OCI-LY7 (cell line): ENCODE data around the gene CAMKV. TPM values are rescaled to one million over a fixed set of nuclear protein-coding genes. Genes with fewer than 3 reads are reported as not detected.

Experiments
- BruUV-seq: library from RNA; stranded (reverse); fragments of 400-500 nt; replicated peaks from 2 replicates; lab custom pipeline; 2021; lab: Mats Ljungman, UMichigan
- CTCF ChIA-PET: fragments of 300-600 bp; sonication (Branson Sonifier 250); formaldehyde crosslinking; loops from one replicate; lab custom pipeline; 2022; ENCODE audit warnings: antibody characterized with exemption; ENCODE audit not compliant: unreplicated experiment; lab: Charles Lee
- POLR2A ChIA-PET: fragments of 300-600 bp; sonication (Branson Sonifier 250); formaldehyde crosslinking; loops from one replicate; lab custom pipeline; 2022; ENCODE audit warnings: antibody characterized with exemption; lab: Charles Lee
- DNase-seq: peaks from one replicate; pipeline ENCODE4 v3.0.0-alpha.2; 2015; ENCODE audit warnings: low spot score
- H2AFZ ChIP-seq: fragments of 200-600 bp; sonication (generic), shearing (Covaris generic); 2 replicates; pipeline ENCODE4 v1.6.1; 2014; ENCODE audit warnings: mild to moderate bottlenecking, antibody characterized with exemption, low read length, moderate library complexity
- H3K27ac ChIP-seq: fragments of 200-600 bp; sonication (generic); 2 replicates; pipeline ENCODE4 v1.5.1; 2014; ENCODE audit warnings: mixed run types, low read depth, mild to moderate bottlenecking, moderate library complexity, low read length, inconsistent platforms; ENCODE audit not compliant: poor library complexity, severe bottlenecking
- H3K36me3 ChIP-seq: fragments of 200-600 bp; sonication (generic); 2 replicates; pipeline ENCODE4 v1.6.1; 2014; ENCODE audit warnings: mild to moderate bottlenecking, antibody characterized with exemption, low read length, moderate library complexity, mixed read lengths; ENCODE audit not compliant: insufficient read depth
- H3K4me1 ChIP-seq: fragments of 200-600 bp; sonication (generic); 2 replicates; pipeline ENCODE4 v1.5.1; 2014; ENCODE audit warnings: mild to moderate bottlenecking, low read length; ENCODE audit not compliant: insufficient read depth, poor library complexity, severe bottlenecking
- H3K4me2 ChIP-seq: fragments of 200-600 bp; sonication (generic); 2 replicates; pipeline ENCODE4 v1.6.1; 2014; ENCODE audit warnings: mild to moderate bottlenecking, low read length
- H3K4me3 ChIP-seq: fragments of 200-600 bp; sonication (generic); 2 replicates; pipeline ENCODE4 v1.5.1; 2014; ENCODE audit warnings: mild to moderate bottlenecking, low read depth, low read length; ENCODE audit not compliant: poor library complexity, severe bottlenecking
- H3K79me2 ChIP-seq: fragments of 200-600 bp; sonication (generic); 2 replicates; pipeline ENCODE4 v1.6.1; 2016; ENCODE audit warnings: low read depth, mild to moderate bottlenecking, low read length, moderate library complexity, mixed read lengths; ENCODE audit not compliant: insufficient read depth
- H3K9me2 ChIP-seq: fragments of 200-600 bp; sonication (generic); 2 replicates; pipeline ENCODE4 v1.6.1; 2016; ENCODE audit warnings: mild to moderate bottlenecking, low read length, mixed read lengths; ENCODE audit not compliant: insufficient read depth
- H3K9me3 ChIP-seq: fragments of 200-600 bp; sonication (generic); 2 replicates; pipeline ENCODE4 v1.6.1; 2014; ENCODE audit warnings: mild to moderate bottlenecking, mixed run types, low read length, mixed read lengths
- H4K20me1 ChIP-seq: fragments of 200-600 bp; sonication (generic); 2 replicates; pipeline ENCODE4 v1.6.1; 2014; ENCODE audit warnings: mild to moderate bottlenecking, antibody characterized with exemption, low read length, moderate library complexity, mixed read lengths; ENCODE audit not compliant: insufficient read depth
- EZH2phosphoT487 ChIP-seq: fragments of 200-600 bp; sonication (generic); IDR thresholded peaks from 2 replicates; pipeline ENCODE4 v1.6.1; 2018; ENCODE audit warnings: low read depth, borderline replicate concordance, mild to moderate bottlenecking, mixed run types, antibody characterized with exemption, low read length, moderate library complexity, mixed read lengths
- intact Hi-C: fragments of 100-400 bp; cut with micrococcal nuclease; formaldehyde crosslinking; loops from one replicate; pipeline ENCODE4 v1.10.0; 2022; ENCODE audit not compliant: unreplicated experiment
- total RNA-seq, 2 experiments: library from RNA; depleted of rRNA in 1 of 2; stranded (reverse); fragments of >200 nt in 1 of 2; shearing (Covaris generic) in 1 of 2; gene quantifications; 2 replicates each; pipeline ENCODE4 v1.2.3, GENCODE V29; 2014 to 2022
- TF ChIP-seq, protein P1 (sequence below): fragments of 200-600 bp; sonication (generic); conservative IDR thresholded peaks from 2 replicates; pipeline ENCODE4 v1.5.1; 2014; ENCODE audit warnings: mild to moderate bottlenecking, antibody characterized with exemption, low read length, moderate library complexity, mixed read lengths

The CAMKV gene
- total RNA-seq, 2 experiments from 2014 or later = 0.63 TPM; not detected in 1

DNA sequence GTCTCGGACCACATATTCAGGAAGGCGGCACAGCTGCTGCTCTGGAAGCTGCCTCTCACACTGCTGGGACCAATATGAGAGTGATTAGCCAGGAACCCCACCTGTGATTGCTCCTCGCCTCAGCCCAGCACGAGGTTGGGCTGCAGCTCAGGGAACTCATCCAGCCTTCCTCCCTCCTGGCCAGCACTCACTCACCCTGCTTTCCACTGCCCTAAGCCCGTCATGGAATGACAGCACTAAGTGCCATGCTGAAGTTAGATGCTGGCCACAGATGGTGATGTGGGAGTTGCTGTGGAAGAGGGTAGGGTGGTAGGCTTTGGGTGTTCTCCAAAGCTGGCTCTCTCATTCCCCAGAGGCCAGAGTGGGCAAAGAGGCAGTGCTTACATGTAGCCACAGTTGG lies 26.6 kb upstream of the CAMKV start:
- no peaks in the 10 kb centered on the region for H3K9me2 ChIP-seq
- POLR2A ChIA-PET = no interaction called here
- H3K27ac ChIP-seq = no peak overlapping the region
- H3K9me3 ChIP-seq = no peaks in the 10 kb centered on the region
- no peaks in the 10 kb centered on the region for H3K36me3 ChIP-seq
- intact Hi-C loops = no loop called here
- no peak overlapping the region for H3K4me3 ChIP-seq
- CTCF ChIA-PET = interaction anchor here (0.6 kb wide), 2 partner anchors 70 to 94 kb away, joined by 3 read pairs; no protein-coding TSS in a partner anchor
- H4K20me1 ChIP-seq = no peaks in the 10 kb centered on the region
- no peak overlapping the region for H2AFZ ChIP-seq
- DNase-seq = no peak
- TF ChIP-seq EZH2phosphoT487 = no peak
- TF ChIP-seq, protein P1, sequence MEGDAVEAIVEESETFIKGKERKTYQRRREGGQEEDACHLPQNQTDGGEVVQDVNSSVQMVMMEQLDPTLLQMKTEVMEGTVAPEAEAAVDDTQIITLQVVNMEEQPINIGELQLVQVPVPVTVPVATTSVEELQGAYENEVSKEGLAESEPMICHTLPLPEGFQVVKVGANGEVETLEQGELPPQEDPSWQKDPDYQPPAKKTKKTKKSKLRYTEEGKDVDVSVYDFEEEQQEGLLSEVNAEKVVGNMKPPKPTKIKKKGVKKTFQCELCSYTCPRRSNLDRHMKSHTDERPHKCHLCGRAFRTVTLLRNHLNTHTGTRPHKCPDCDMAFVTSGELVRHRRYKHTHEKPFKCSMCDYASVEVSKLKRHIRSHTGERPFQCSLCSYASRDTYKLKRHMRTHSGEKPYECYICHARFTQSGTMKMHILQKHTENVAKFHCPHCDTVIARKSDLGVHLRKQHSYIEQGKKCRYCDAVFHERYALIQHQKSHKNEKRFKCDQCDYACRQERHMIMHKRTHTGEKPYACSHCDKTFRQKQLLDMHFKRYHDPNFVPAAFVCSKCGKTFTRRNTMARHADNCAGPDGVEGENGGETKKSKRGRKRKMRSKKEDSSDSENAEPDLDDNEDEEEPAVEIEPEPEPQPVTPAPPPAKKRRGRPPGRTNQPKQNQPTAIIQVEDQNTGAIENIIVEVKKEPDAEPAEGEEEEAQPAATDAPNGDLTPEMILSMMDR = no peak
- H3K79me2 ChIP-seq = no peaks in the 10 kb centered on the region
- BruUV-seq = no TSS peak
- peaks cover 16% of the 10 kb centered on the region for H3K4me1 ChIP-seq
- H3K4me2 ChIP-seq = no peak overlapping the region

DNA sequence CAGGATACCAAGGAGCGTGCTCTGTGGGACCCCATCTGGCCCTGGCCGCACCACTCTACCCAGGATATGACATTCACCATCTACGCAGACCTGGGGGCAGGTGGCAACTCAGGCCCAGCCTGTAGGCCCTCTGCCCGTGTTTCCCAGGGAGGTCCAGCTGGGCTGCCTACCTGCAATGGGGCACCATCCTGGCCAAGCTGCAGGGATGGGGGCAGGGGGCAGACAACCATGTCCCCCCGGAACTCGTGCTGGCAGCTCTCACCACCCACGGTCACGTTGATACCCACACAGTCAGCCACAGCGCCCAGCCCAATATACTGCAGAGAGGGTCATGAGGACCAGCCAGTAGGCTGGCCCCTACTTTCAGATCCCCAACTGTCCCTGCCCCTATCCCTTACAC lies 26.1 kb upstream of the CAMKV start:
- no peaks in the 10 kb centered on the region for H3K9me3 ChIP-seq
- no peaks in the 10 kb centered on the region for H3K79me2 ChIP-seq
- TF ChIP-seq, protein P1 = no peak
- no peak for TF ChIP-seq EZH2phosphoT487
- H3K4me1 ChIP-seq = peaks cover 10% of the 10 kb centered on the region
- BruUV-seq = no TSS peak
- H3K4me2 ChIP-seq = no peak overlapping the region
- intact Hi-C loops = no loop called here
- no peak overlapping the region for H3K27ac ChIP-seq
- no peak for DNase-seq
- ChIA-PET CTCF (interaction anchor here (0.6 kb wide), 2 partner anchors 69 to 94 kb away, joined by 3 read pairs; no protein-coding TSS in a partner anchor), POLR2A (no interaction called here)
- H2AFZ ChIP-seq = no peak overlapping the region
- no peaks in the 10 kb centered on the region for H4K20me1 ChIP-seq
- H3K36me3 ChIP-seq = no peaks in the 10 kb centered on the region
- no peak overlapping the region for H3K4me3 ChIP-seq
- no peaks in the 10 kb centered on the region for H3K9me2 ChIP-seq

DNA sequence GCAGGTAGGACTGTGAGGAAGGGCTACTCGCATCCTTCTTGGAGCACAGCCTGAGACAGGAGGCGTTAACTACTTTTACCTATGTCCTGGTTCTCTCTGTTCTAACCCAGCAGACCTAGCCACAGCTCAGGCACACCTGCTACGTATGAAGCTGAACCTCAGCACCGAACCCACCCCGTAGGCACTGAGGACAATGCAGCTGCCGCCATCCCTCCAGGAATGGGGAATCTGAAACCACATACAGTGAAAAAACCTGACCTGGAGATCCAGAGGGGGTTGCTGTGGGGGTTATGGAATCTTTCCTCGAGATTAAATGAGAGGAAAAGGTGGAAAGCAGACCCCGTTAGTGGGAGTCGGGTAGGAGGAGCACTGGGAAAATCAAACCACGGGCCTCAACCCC lies 19.6 kb upstream of the CAMKV start:
- ChIA-PET POLR2A (interaction anchor here (1.2 kb wide), 1 partner anchor 11 kb away, joined by 3 read pairs; no protein-coding TSS in a partner anchor), CTCF (interaction anchor here (0.6 kb wide), 1 partner anchor 10 kb away, joined by 3 read pairs; no protein-coding TSS in a partner anchor)
- no TSS peak for BruUV-seq
- Histone ChIP-seq H3K9me3 (no peaks in the 10 kb centered on the region), H3K4me1 (no peaks in the 10 kb centered on the region), H3K9me2 (no peaks in the 10 kb centered on the region), H3K36me3 (no peaks in the 10 kb centered on the region), H3K79me2 (no peaks in the 10 kb centered on the region), H2AFZ (no peak overlapping the region), H4K20me1 (no peaks in the 10 kb centered on the region), H3K4me3 (no peak overlapping the region), H3K4me2 (no peak overlapping the region), H3K27ac (no peak overlapping the region)
- intact Hi-C loops = no loop called here
- TF ChIP-seq, protein P1 = no peak
- TF ChIP-seq EZH2phosphoT487 = no peak
- DNase-seq = no peak
